Measurements from ENCODE around the gene KDM2A.

DNA sequence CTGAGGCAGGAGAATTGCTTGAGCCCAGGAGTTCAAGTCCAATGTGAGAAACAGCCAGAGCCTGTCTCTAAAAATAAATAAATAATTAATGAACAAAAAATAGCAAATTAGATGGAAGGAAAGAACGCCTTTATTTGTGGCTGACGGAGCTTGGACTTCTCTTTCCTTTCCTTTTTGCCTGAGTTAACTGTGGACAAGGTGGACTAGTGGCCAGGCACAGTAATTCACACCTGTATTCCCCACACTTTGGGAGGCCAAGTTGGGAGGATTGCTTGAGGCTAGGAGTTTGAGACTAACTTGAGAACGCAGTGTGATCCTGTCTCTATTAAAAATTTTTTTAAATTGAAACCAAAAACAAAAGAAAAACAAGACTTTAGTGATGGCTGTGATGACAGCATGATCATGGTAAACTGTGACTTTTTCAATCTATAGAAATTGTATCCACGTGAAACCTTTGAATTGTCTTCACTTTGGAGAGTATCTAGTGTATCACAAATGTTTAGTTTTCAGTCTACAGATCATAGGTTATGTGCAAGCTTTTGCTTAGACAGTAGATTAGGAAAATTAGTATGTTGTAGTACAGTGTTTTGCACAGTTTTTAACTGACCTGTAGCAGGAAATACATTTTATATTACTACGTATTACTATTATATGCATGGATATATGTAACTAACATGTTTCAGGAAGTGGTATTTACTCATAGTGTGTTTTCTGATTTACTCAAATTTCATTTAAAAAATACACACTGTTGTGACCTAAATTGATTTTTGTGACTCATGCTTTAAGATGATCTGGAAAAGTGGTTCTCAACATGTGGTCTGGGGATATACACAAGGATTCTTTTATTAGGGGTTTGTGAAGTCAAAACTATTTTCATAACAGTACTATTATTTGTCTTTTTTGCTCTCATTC lies 42.1 kb downstream of the KDM2A start:
- no peak for TF ChIP-seq POLR2AphosphoS5 (IDR thresholded peaks at IDR 0.05; ENCODE audit: low read depth)
- TF ChIP-seq, protein P1, sequence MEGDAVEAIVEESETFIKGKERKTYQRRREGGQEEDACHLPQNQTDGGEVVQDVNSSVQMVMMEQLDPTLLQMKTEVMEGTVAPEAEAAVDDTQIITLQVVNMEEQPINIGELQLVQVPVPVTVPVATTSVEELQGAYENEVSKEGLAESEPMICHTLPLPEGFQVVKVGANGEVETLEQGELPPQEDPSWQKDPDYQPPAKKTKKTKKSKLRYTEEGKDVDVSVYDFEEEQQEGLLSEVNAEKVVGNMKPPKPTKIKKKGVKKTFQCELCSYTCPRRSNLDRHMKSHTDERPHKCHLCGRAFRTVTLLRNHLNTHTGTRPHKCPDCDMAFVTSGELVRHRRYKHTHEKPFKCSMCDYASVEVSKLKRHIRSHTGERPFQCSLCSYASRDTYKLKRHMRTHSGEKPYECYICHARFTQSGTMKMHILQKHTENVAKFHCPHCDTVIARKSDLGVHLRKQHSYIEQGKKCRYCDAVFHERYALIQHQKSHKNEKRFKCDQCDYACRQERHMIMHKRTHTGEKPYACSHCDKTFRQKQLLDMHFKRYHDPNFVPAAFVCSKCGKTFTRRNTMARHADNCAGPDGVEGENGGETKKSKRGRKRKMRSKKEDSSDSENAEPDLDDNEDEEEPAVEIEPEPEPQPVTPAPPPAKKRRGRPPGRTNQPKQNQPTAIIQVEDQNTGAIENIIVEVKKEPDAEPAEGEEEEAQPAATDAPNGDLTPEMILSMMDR (IDR thresholded peaks at IDR 0.05; ENCODE audit: insufficient read depth, low read length), result no peak

Data from HL-60 (cell line).